ENCODE measurements around the gene TRIM37. TPM values are rescaled to one million over a fixed set of nuclear protein-coding genes. Genes with fewer than 3 reads are reported as not detected.
"Not testable (repeated sequence)": the region's sequence is repeated elsewhere in the genome, so short reads cannot be mapped to it uniquely, and the experiment has no call there.

TRIM37 gene
- total RNA-seq, 2 experiments from 2014 or later = 21.4 to 27.3 TPM

DNA sequence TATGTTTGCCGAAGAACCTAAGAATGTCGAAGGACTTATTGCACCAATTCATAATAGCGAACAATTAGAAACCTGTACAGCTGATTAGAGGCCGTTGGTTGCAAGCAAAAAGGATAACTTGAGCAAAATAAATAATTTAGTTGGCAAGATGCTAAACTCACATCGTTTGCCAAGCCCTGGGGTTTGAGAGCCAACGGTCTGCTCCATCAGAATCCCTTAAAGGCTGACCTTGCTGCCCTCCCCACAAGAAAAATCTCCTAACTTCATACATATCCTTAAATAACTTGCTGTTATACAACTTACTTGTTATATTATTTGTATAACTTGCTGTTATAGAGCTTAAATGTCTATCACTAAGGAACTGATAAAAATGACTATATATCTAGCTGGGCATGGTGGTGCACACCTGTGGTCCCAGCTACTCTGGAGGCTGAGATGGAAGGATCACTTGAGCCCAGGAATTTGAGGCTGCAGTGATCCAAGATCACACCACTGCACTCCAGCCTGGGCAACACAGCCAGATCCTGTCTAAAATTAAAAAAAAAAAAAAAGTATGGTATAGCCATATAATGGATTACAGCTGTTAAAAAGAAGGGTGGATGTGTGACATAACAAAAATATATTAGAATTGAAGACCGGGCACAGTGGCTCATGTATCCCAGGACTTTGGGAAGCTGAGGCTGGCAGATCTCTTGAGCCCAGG, 1.9 kb upstream of the TRIM37 start:
- no peak for DNase-seq
- intact Hi-C loops (cut with micrococcal nuclease) = loop anchor here (5.0 to 10.0 kb wide), 3 partner anchors 114 to 1024 kb away; partner anchors contain the start of genes DYNLL2 and GDPD1
- Mint-ChIP-seq H3K27me3 (no peaks in the 10 kb centered on the region), H3K4me1 (ENCODE audit: low read depth) (peaks cover 38% of the 10 kb centered on the region), H3K9me3 (no peaks in the 10 kb centered on the region), H3K4me3 (peak overlapping the region; percentile 43), H3K36me3 (peaks cover 12% of the 10 kb centered on the region), H3K27ac (no peak overlapping the region)
- ChIA-PET CTCF (no interaction called here), POLR2A (no interaction called here)

DNA sequence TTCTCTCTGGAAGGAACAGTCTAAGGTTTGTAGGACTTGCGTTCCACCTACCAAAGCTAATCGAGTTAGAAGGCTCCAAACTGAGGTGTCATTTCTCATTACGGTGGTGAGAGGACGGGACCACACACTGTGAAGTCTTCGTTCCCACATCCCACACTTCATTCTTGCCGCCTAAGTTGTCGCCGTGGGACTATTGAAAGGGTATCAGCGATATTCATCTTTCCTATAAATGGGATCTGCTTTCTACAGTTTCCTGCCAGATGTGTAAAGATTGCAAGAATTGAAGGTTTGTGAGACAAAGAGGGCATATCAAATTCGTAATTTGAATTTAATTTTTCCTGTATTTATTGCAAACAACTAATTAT, 608 bp upstream of the TRIM37 start:
- Mint-ChIP-seq H3K27me3 (no peaks in the 10 kb centered on the region), H3K4me3 (peak overlapping the region; percentile 98), H3K36me3 (peaks cover 14% of the 10 kb centered on the region), H3K4me1 (ENCODE audit: low read depth) (peaks cover 43% of the 10 kb centered on the region), H3K27ac (peak overlapping the region; percentile 94), H3K9me3 (no peaks in the 10 kb centered on the region)
- DNase-seq = no peak
- ChIA-PET CTCF (interaction anchor here (1.2 to 1.9 kb wide), 2 partner anchors 48 to 59 kb away, joined by 4 to 6 read pairs; partner anchors contain the start of genes PRR11 and SKA2), POLR2A (interaction anchor here (1.1 to 2.1 kb wide), 7 partner anchors 9 to 589 kb away, joined by 3 to 39 read pairs (median 6); partner anchors contain the start of genes CLTC, PRR11, SKA2 and SMG8)
- intact Hi-C loops (cut with micrococcal nuclease) = loop anchor here (1.0 to 10.0 kb wide), 5 partner anchors 115 to 1022 kb away; partner anchors contain the start of genes CLTC, DYNLL2 and GDPD1

DNA sequence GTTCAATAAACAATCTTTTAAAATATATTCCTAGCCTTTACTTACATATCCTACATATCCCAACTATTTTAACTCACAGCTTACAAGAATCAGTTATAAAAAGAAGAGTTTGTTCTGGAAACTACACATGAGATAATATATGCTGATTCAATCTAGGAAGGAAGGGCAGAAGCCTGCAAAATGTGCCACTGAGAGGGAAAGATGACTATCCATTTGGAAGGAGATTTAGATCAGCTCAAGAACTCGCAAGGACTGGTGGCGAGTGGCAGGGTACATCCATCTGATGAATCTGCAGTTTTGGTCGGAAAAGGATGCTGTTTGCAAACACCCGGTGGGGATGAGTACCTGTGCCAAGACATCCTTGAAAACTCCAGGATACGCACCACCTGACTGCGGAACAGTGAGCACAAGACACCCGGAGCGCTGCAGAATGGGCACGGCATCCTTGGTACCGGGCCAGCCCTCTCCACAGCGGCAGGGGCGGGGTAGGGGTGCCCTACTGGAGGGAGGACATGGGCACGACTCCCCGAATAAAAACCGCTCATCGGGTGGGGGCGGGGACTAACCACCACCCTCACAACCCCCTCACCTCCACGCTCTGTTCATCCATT, 723 bp downstream of the TRIM37 start:
- ChIA-PET CTCF (interaction anchor here (1.2 to 1.9 kb wide), 2 partner anchors 49 to 60 kb away, joined by 4 to 6 read pairs; partner anchors contain the start of genes PRR11 and SKA2), POLR2A (interaction anchor here (1.1 to 2.1 kb wide), 4 partner anchors 11 to 587 kb away, joined by 6 to 39 read pairs (median 6); partner anchors contain the start of genes CLTC, PRR11 and SKA2)
- Mint-ChIP-seq H3K4me3 (peak overlapping the region; percentile 98), H3K4me1 (ENCODE audit: low read depth) (peaks cover 49% of the 10 kb centered on the region), H3K27ac (peak overlapping the region; percentile 94), H3K9me3 (no peaks in the 10 kb centered on the region), H3K36me3 (peaks cover 18% of the 10 kb centered on the region), H3K27me3 (no peaks in the 10 kb centered on the region)
- intact Hi-C loops (cut with micrococcal nuclease) = loop anchor here (1.0 to 10.0 kb wide), 7 partner anchors 49 to 1021 kb away; partner anchors contain the start of genes CLTC, DYNLL2, GDPD1 and PRR11
- DNase-seq = peak; percentile 78

DNA sequence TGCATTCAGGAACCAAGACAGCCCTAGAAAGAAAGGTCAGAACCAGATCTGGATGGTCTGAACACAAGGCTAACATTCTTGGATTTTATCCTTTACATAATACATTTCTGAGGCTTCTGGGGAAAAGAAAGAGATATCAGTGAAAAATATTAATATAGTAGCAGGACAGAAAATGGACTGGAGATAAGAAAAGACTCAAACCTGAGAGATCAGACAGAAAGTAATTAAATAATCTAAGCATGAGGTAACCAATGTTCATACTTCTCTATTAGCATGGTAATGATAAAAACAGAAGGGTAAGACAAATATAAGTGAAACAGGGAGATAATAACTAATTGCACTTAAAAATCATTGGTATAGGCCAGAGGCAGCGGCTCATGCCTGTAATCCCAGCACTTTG, 5.5 kb downstream of the TRIM37 start:
- H3K27ac Mint-ChIP-seq = peak overlapping the region; percentile 30
- peaks cover 27% of the 10 kb centered on the region for H3K36me3 Mint-ChIP-seq
- CTCF ChIA-PET = no interaction called here
- POLR2A ChIA-PET = no interaction called here
- peaks cover 47% of the 10 kb centered on the region for H3K4me1 Mint-ChIP-seq (ENCODE audit: low read depth)
- H3K27me3 Mint-ChIP-seq = no peaks in the 10 kb centered on the region
- H3K9me3 Mint-ChIP-seq = no peaks in the 10 kb centered on the region
- DNase-seq = no peak
- intact Hi-C loops (cut with micrococcal nuclease) = loop anchor here (10.0 kb wide), 2 partner anchors 766 to 1016 kb away; partner anchors contain the start of gene DYNLL2
- H3K4me3 Mint-ChIP-seq = no peak overlapping the region

DNA sequence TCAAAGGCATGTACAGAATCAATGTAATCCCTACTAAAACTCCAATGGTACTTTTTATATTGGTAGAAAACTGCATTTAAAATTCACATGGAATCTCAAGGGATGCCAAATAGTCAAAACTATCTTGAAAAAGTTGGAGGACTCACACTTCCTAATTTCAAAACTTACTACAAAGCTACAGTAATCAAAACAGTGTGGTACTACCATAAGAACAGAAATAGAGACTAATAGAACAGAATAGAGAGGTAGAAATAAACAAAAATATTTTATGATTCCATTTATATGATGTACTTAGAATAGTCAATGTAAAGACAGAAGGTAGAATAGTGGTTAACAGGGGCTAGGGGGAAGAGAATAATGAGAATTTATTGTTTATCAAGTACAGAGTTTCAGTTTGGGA, 8.8 kb downstream of the TRIM37 start:
- Mint-ChIP-seq H3K36me3 (peaks cover 22% of the 10 kb centered on the region), H3K9me3 (no peaks in the 10 kb centered on the region), H3K27ac (no peak overlapping the region), H3K4me1 (ENCODE audit: low read depth) (peaks cover 28% of the 10 kb centered on the region), H3K4me3 (no peak overlapping the region), H3K27me3 (no peaks in the 10 kb centered on the region)
- intact Hi-C loops (cut with micrococcal nuclease) = no loop called here
- ChIA-PET POLR2A (no interaction called here), CTCF (no interaction called here)
- no peak for DNase-seq

DNA sequence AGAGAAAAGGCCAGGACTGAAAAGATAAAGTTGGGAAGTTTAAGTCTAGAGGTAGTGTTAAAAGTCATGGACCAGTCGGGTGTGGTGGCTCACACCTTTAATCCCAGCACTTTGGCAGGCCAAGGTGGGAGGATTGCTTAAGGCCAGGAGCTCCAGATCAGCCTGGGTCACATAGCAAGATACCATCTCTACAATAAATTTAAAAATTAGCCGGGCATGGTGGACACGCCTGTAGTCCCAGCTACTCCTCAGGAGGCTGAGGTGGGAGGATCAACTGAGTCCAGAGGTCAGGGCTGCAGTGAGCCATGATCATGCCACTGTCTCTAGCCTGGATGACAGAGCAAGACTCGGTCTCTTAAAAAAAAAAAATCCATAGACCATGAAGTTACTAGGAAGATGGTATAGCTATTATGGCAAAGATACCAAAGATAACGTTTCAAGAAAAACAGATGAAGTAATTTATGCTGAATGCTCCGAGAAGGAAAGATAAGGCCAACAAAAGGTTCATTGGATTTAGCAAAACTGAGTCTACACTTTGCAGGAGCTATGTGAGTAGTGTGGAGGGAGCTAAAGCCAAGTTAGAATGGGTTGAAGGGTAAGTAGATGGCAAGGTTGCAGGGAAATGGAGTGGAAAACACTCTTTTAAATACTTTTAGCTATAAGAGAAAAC, 11.7 kb downstream of the TRIM37 start:
- ChIA-PET POLR2A (no interaction called here), CTCF (interaction anchor here (0.6 kb wide), 1 partner anchor 688 kb away, joined by 3 read pairs; no protein-coding TSS in a partner anchor)
- intact Hi-C loops (cut with micrococcal nuclease) = no loop called here
- Mint-ChIP-seq H3K36me3 (peaks cover 13% of the 10 kb centered on the region), H3K4me3 (no peak overlapping the region), H3K27ac (no peak overlapping the region), H3K9me3 (no peaks in the 10 kb centered on the region), H3K4me1 (ENCODE audit: low read depth) (peaks cover 13% of the 10 kb centered on the region), H3K27me3 (no peaks in the 10 kb centered on the region)
- no peak for DNase-seq

DNA sequence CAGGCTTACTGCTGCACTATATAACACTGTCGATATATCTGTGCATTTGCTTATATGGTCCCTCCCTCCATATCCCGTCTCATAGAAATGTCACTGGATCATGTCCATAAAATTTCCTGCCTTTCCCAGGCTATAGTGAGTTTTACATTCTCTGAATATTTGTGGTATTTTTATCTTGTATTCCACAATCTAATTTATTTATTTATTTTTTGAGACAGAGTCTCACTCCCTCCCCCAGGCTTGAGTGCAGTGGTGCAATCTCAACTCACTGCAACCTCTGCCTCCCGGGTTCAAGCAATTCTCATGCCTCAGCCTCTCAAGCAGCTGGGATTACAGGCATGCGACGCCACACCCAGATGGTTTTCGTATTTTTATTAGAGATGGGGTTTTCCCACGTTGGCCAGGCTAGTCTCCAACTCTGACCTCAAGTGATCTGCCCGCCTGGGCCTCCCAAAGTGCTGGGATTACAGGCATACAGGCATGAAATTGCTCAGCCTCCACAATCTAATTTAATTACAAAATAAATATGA, 12.9 kb downstream of the TRIM37 start:
- H3K36me3 Mint-ChIP-seq = peaks cover 15% of the 10 kb centered on the region
- ChIA-PET CTCF (interaction anchor here (1.1 kb wide), 1 partner anchor 25 kb away, joined by 3 read pairs; no protein-coding TSS in a partner anchor), POLR2A (no interaction called here)
- no peak overlapping the region for H3K27ac Mint-ChIP-seq
- no peak overlapping the region for H3K4me3 Mint-ChIP-seq
- intact Hi-C loops (cut with micrococcal nuclease) = no loop called here
- H3K9me3 Mint-ChIP-seq = no peaks in the 10 kb centered on the region
- DNase-seq = no peak
- peaks cover 13% of the 10 kb centered on the region for H3K4me1 Mint-ChIP-seq (ENCODE audit: low read depth)
- H3K27me3 Mint-ChIP-seq = no peaks in the 10 kb centered on the region

DNA sequence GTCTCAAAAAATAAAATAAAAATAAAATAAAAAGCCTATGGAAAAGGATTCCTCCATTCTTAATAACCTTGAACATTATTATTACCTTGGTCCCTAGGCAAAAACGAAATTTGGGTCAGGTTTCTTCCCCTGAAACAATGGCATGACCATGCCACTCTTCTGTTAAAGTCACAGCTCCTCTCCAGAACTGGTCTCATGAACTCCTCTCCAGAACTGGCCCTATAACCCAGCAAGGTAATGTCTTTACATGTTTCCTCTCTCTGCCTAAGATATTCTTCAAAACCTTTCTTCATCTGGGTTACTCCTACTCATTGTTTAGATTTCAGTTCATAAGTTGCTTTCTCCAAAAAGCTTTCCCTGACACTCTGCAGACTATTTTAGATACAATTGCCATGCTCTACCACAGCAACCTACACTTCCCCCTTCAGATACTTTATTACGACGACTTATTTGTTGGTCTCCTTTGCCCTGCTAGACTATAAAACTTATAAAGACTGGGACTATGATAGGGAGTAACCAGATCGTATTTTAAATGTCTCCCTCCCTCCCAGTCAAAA, 13.5 kb downstream of the TRIM37 start:
- Mint-ChIP-seq H3K27ac (no peak overlapping the region), H3K4me1 (ENCODE audit: low read depth) (peaks cover 13% of the 10 kb centered on the region), H3K9me3 (no peaks in the 10 kb centered on the region), H3K27me3 (no peaks in the 10 kb centered on the region), H3K4me3 (no peak overlapping the region), H3K36me3 (peaks cover 15% of the 10 kb centered on the region)
- POLR2A ChIA-PET = no interaction called here
- intact Hi-C loops (cut with micrococcal nuclease) = no loop called here
- no peak for DNase-seq
- CTCF ChIA-PET = interaction anchor here (1.1 kb wide), 1 partner anchor 26 kb away, joined by 3 read pairs; no protein-coding TSS in a partner anchor

DNA sequence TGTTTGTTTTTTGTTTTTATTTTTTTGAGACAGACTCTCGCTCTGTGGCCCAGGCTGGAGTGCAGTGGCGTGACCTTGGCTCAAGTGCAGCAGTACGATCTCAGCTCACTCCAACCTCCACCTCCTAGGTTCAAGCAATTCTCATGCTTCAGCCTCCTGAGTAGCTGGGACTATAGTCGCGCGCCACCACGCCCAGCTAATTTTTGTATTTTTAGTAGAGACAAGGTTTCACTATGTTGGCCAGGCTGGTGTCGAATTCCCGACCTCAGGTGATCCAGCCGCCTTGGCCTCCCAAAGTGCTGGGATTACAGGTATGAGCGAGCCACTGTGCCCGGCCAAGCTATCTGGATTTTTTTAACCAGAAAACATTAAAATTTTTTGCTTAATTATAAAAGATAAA, 16.1 kb downstream of the TRIM37 start:
- CTCF ChIA-PET; H3K4me3 Mint-ChIP-seq; H3K27me3 Mint-ChIP-seq; DNase-seq; POLR2A ChIA-PET; H3K4me1 Mint-ChIP-seq (ENCODE audit: low read depth); H3K9me3 Mint-ChIP-seq; intact Hi-C loops (cut with micrococcal nuclease); H3K27ac Mint-ChIP-seq: not testable (repeated sequence)
- H3K36me3 Mint-ChIP-seq = peaks cover 12% of the 10 kb centered on the region

DNA sequence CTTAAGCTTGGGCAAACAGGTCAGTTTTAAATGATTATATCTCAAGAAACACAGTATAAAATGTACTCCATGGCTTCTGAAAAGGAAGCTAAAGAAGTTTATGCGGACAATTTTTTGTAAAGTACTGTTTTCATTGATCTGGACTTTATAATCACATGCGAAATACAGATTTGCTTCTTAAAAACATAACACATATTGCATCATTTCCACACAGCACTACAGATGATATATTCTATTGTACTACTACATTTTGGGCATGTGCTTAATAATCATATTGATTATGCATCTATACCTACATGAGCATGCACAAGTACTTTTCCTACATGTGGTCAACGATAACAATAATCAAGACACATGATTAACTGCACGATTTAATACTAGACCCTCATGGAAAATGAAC, 22.5 kb downstream of the TRIM37 start:
- H3K9me3 Mint-ChIP-seq = no peaks in the 10 kb centered on the region
- H3K36me3 Mint-ChIP-seq = peaks cover 29% of the 10 kb centered on the region
- no peak overlapping the region for H3K27ac Mint-ChIP-seq
- ChIA-PET POLR2A (no interaction called here), CTCF (no interaction called here)
- no peak for DNase-seq
- H3K4me3 Mint-ChIP-seq = no peak overlapping the region
- H3K4me1 Mint-ChIP-seq (ENCODE audit: low read depth) = no peaks in the 10 kb centered on the region
- intact Hi-C loops (cut with micrococcal nuclease) = no loop called here
- no peaks in the 10 kb centered on the region for H3K27me3 Mint-ChIP-seq

DNA sequence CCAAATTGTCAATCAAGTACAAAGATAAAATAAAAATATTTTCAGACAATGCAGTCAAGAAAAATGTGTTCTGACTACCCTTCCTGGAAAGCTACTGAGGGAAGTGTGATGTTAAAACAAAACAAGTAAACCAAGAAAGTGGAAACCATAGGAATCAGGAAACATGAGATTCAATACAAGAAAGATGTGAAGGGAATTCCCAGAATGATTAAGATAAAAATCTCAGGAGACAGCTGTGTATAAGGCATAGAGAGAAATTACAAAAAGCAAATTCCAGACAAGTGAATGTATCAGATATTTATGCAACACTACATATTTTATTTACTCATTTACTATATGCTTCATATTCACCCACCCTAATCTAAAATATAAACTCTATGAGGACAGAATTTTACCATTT, 32.2 kb downstream of the TRIM37 start:
- CTCF ChIA-PET = no interaction called here
- Mint-ChIP-seq H3K9me3 (no peaks in the 10 kb centered on the region), H3K4me1 (ENCODE audit: low read depth) (no peaks in the 10 kb centered on the region), H3K27ac (no peak overlapping the region), H3K4me3 (no peak overlapping the region), H3K36me3 (peaks cover 37% of the 10 kb centered on the region), H3K27me3 (no peaks in the 10 kb centered on the region)
- POLR2A ChIA-PET = no interaction called here
- DNase-seq = no peak
- intact Hi-C loops (cut with micrococcal nuclease) = no loop called here

DNA sequence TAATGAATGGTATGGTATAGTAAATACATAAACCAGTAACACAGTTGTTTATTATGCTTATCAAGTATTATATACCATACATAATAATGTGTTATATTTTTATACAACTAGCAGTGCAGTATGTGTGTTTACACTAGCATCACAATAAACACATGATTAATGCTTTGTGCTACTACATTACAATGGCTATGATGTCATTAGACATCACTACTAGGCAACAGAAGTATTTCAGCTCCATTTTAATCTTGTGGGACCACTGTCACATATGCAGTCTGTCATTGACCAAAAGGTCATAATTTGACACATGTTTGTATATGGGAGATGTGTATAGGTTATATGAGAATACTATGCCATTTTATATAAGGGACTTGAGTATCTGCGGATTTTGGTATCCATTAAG, 32.7 kb downstream of the TRIM37 start:
- no peaks in the 10 kb centered on the region for H3K9me3 Mint-ChIP-seq
- peaks cover 37% of the 10 kb centered on the region for H3K36me3 Mint-ChIP-seq
- DNase-seq = no peak
- H3K27ac Mint-ChIP-seq = no peak overlapping the region
- H3K4me1 Mint-ChIP-seq (ENCODE audit: low read depth) = no peaks in the 10 kb centered on the region
- ChIA-PET POLR2A (no interaction called here), CTCF (no interaction called here)
- H3K27me3 Mint-ChIP-seq = no peaks in the 10 kb centered on the region
- intact Hi-C loops (cut with micrococcal nuclease) = no loop called here
- H3K4me3 Mint-ChIP-seq = no peak overlapping the region
